ENCODE data around the gene LSR.

LSR gene

GRCh38 chr19:35241417-35241816, 7.4 kb upstream of the LSR start:
- in situ Hi-C loops (cut with HindIII; ENCODE audit: low sequenced_read_pairs), result no loop called here

GRCh38 chr19:35246466-35247092, 2.2 kb upstream of the LSR start:
- in situ Hi-C loops (cut with HindIII; ENCODE audit: low sequenced_read_pairs), result no loop called here

GRCh38 chr19:35247526-35248309, 1.1 kb upstream of the LSR start:
- in situ Hi-C loops (cut with HindIII; ENCODE audit: low sequenced_read_pairs), result no loop called here

- in situ Hi-C loops (cut with HindIII; ENCODE audit: low sequenced_read_pairs), result no loop called here
These were observed 495 bp downstream of the LSR start for GRCh38 chr19:35249146-35249847.

GRCh38 chr19:35249848-35250711, 1.3 kb downstream of the LSR start:
- in situ Hi-C loops (cut with HindIII; ENCODE audit: low sequenced_read_pairs), result no loop called here

- in situ Hi-C loops (cut with HindIII; ENCODE audit: low sequenced_read_pairs), result no loop called here
These were observed 2.7 kb downstream of the LSR start for GRCh38 chr19:35251456-35251855.

- in situ Hi-C loops (cut with HindIII; ENCODE audit: low sequenced_read_pairs), result no loop called here
These were observed 4.8 kb downstream of the LSR start for GRCh38 chr19:35253316-35254286.

- in situ Hi-C loops (cut with HindIII; ENCODE audit: low sequenced_read_pairs), result no loop called here
These were observed 5.8 kb downstream of the LSR start for GRCh38 chr19:35254341-35255297.

GRCh38 chr19:35256566-35256965, 7.8 kb downstream of the LSR start:
- in situ Hi-C loops (cut with HindIII; ENCODE audit: low sequenced_read_pairs), result no loop called here

GRCh38 chr19:35257113-35257461, 8.3 kb downstream of the LSR start:
- in situ Hi-C loops (cut with HindIII; ENCODE audit: low sequenced_read_pairs), result no loop called here

- in situ Hi-C loops (cut with HindIII; ENCODE audit: low sequenced_read_pairs), result no loop called here
These were observed 12.0 kb downstream of the LSR start for GRCh38 chr19:35260694-35261304.

- in situ Hi-C loops (cut with HindIII; ENCODE audit: low sequenced_read_pairs), result no loop called here
These were observed 12.7 kb downstream of the LSR start for GRCh38 chr19:35261356-35262100.

- in situ Hi-C loops (cut with HindIII; ENCODE audit: low sequenced_read_pairs), result no loop called here
These were observed 13.4 kb downstream of the LSR start for GRCh38 chr19:35262101-35262761.

GRCh38 chr19:35264268-35265125, 15.7 kb downstream of the LSR start:
- in situ Hi-C loops (cut with HindIII; ENCODE audit: low sequenced_read_pairs), result no loop called here

GRCh38 chr19:35265126-35265899, 16.5 kb downstream of the LSR start:
- in situ Hi-C loops (cut with HindIII; ENCODE audit: low sequenced_read_pairs), result no loop called here

Measured in DLD1 (cell line).